HepG2 (cell line): ENCODE results near the gene RAC3. TPM values are rescaled to one million over a fixed set of nuclear protein-coding genes. Genes with fewer than 3 reads are reported as not detected.
A peak's percentile ranks its signal among the peaks of the same experiment; 100 is the strongest.

ENCODE experiments used
- FOXM1 ChIP-seq: sonication (generic); formaldehyde crosslinking; IDR thresholded peaks from 2 replicates; pipeline ENCODE4 v1.5.0; 2020; ENCODE audit warnings: missing genetic modification reagents
- GPN1 ChIP-seq: sonication (generic); formaldehyde crosslinking; IDR thresholded peaks from 2 replicates; pipeline ENCODE4 v1.5.1; 2020; ENCODE audit warnings: missing genetic modification reagents, borderline replicate concordance
- KMT2B ChIP-seq: IDR thresholded peaks from 2 replicates; pipeline ENCODE4 v1.6.1; 2016; ENCODE audit warnings: missing genetic modification reagents, missing compliant biosample characterization
- MAFF ChIP-seq: IDR thresholded peaks from 2 replicates; pipeline ENCODE4 v1.6.1; 2011; ENCODE audit warnings: low read depth, low read length, improper control_type of control experiment
- PHF21A ChIP-seq: sonication (generic); formaldehyde crosslinking; IDR thresholded peaks from 2 replicates; pipeline ENCODE4 v1.5.0; 2020; ENCODE audit warnings: mild to moderate bottlenecking, missing genetic modification reagents
- THAP11 ChIP-seq: IDR thresholded peaks from 2 replicates; pipeline ENCODE4 v1.6.1; 2016; ENCODE audit warnings: missing biosample characterization, missing genetic modification reagents
- ZNF34 ChIP-seq: sonication (generic); formaldehyde crosslinking; IDR thresholded peaks from 2 replicates; pipeline ENCODE4 v1.4.0; 2020; ENCODE audit warnings: mild to moderate bottlenecking, missing genetic modification reagents, borderline replicate concordance
- ZNF431 ChIP-seq: sonication (generic); formaldehyde crosslinking; IDR thresholded peaks from 2 replicates; pipeline ENCODE4 v1.9.0; 2022; ENCODE audit warnings: missing genetic modification reagents, low read depth, mild to moderate bottlenecking, borderline replicate concordance
- ZNF484 ChIP-seq: sonication (generic); formaldehyde crosslinking; IDR thresholded peaks from 2 replicates; pipeline ENCODE4 v1.5.1; 2020; ENCODE audit warnings: mild to moderate bottlenecking, low read depth, missing genetic modification reagents, borderline replicate concordance
- polyA plus RNA-seq, 8 experiments: library from polyadenylated mRNA; depleted of rRNA in 3 of 8; stranded (reverse) in 7 of 8; unstranded in 1 of 8; fragments of >200 nt; fragmentation: Illumina TruSeq in 4 of 8; extraction: Trizol in 4 of 8; gene quantifications; 2 replicates each; pipeline versions ENCODE4 v1.2.1 to v1.2.3, GENCODE V29; 2011 to 2016; ENCODE audit warnings: low read depth in 4 of 8, missing spikeins in 1 of 8, mixed read lengths in 1 of 8; ENCODE audit not compliant: insufficient read depth in 1 of 8
- total RNA-seq, 5 experiments: library from RNA; depleted of rRNA; stranded (reverse); fragments of >200 nt; fragmentation: Illumina TruSeq; extraction: Trizol; gene quantifications; 2 replicates each; pipeline ENCODE4 v1.2.3, GENCODE V29; 2016; ENCODE audit warnings: low read depth in 1 of 5
- TF ChIP-seq, protein P1 (sequence below): sonication (generic); formaldehyde crosslinking; IDR thresholded peaks from 2 replicates; pipeline ENCODE4 v1.5.0; 2020; ENCODE audit warnings: mild to moderate bottlenecking, missing genetic modification reagents
- TF ChIP-seq, protein P2 (sequence below): sonication (generic); formaldehyde crosslinking; IDR thresholded peaks from 2 replicates; pipeline ENCODE4 v1.4.0; 2020; ENCODE audit warnings: missing genetic modification reagents
- TF ChIP-seq, protein P3 (sequence below), 2 experiments: fragments of 450-650 bp in 1 of 2; sonication (generic) in 1 of 2; formaldehyde crosslinking; IDR thresholded peaks; 2 replicates each; pipeline versions ENCODE4 v1.5.0 to v1.8.0; 2020 to 2022; ENCODE audit warnings: mild to moderate bottlenecking in 1 of 2, missing genetic modification reagents in 1 of 2
- TF ChIP-seq, protein P4 (sequence below): sonication (generic); formaldehyde crosslinking; IDR thresholded peaks from 2 replicates; pipeline ENCODE4 v1.4.0; 2020; ENCODE audit warnings: missing genetic modification reagents
- TF ChIP-seq, protein P5 (sequence below): sonication (generic); formaldehyde crosslinking; IDR thresholded peaks from 2 replicates; pipeline ENCODE4 v1.5.0; 2020; ENCODE audit warnings: missing genetic modification reagents
- TF ChIP-seq, protein P6 (sequence below): sonication (generic); formaldehyde crosslinking; IDR thresholded peaks from 2 replicates; pipeline ENCODE4 v1.5.1; 2020; ENCODE audit warnings: missing genetic modification reagents, mild to moderate bottlenecking, borderline replicate concordance
- TF ChIP-seq, protein P7 (sequence below): IDR thresholded peaks from 2 replicates; pipeline ENCODE4 v1.6.1; 2016; ENCODE audit warnings: missing biosample characterization, missing genetic modification reagents, low read depth
- TF ChIP-seq, protein P8 (sequence below): sonication (generic); formaldehyde crosslinking; IDR thresholded peaks from 2 replicates; pipeline ENCODE4 v1.5.1; 2020; ENCODE audit warnings: missing genetic modification reagents, mild to moderate bottlenecking, borderline replicate concordance

The RAC3 gene
- total and polyA plus RNA-seq, 2 of the 13 experiments (the other 11 are each of a cell fraction or from before 2014, with no cell fraction given), result 10.5 to 21.3 TPM

DNA sequence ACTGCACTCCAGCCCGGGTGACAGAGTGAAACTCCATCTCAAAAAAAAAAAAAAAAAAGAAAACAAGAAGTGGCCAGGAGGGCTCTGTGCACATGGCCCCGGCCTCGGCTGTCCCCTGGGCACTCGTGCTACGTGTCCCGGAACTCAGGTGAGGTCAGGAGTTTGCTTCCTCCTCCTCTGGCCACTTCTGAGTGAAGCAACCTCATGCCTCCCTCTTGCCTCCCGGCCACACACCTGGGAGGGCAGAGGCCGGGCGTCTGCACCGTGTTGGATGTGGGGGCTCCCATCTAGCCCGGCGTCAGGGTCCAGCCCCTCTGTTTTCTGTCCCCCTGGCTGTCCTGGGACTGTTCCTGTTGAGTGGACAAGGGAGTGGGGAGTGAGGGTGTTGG is 31.9 kb upstream of the RAC3 start (continued):
- TF ChIP-seq KMT2B, result no peak
- TF ChIP-seq ZNF431 (CRISPR knock-in tag), result no peak
- TF ChIP-seq FOXM1, result no peak
- TF ChIP-seq, protein P1, sequence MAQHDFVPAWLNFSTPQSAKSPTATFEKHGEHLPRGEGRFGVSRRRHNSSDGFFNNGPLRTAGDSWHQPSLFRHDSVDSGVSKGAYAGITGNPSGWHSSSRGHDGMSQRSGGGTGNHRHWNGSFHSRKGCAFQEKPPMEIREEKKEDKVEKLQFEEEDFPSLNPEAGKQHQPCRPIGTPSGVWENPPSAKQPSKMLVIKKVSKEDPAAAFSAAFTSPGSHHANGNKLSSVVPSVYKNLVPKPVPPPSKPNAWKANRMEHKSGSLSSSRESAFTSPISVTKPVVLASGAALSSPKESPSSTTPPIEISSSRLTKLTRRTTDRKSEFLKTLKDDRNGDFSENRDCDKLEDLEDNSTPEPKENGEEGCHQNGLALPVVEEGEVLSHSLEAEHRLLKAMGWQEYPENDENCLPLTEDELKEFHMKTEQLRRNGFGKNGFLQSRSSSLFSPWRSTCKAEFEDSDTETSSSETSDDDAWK, result no peak
- no peak for TF ChIP-seq PHF21A
- TF ChIP-seq GPN1 (CRISPR knock-in tag), result no peak
- no peak for TF ChIP-seq MAFF
- no peak for TF ChIP-seq ZNF484 (CRISPR knock-in tag)
- no peak; the same call in 1 of the 2 replicates for TF ChIP-seq ZNF34 (CRISPR knock-in tag)
- TF ChIP-seq, protein P2, sequence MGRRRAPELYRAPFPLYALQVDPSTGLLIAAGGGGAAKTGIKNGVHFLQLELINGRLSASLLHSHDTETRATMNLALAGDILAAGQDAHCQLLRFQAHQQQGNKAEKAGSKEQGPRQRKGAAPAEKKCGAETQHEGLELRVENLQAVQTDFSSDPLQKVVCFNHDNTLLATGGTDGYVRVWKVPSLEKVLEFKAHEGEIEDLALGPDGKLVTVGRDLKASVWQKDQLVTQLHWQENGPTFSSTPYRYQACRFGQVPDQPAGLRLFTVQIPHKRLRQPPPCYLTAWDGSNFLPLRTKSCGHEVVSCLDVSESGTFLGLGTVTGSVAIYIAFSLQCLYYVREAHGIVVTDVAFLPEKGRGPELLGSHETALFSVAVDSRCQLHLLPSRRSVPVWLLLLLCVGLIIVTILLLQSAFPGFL (CRISPR knock-in tag), result no peak
- TF ChIP-seq, protein P3, sequence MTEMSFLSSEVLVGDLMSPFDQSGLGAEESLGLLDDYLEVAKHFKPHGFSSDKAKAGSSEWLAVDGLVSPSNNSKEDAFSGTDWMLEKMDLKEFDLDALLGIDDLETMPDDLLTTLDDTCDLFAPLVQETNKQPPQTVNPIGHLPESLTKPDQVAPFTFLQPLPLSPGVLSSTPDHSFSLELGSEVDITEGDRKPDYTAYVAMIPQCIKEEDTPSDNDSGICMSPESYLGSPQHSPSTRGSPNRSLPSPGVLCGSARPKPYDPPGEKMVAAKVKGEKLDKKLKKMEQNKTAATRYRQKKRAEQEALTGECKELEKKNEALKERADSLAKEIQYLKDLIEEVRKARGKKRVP (CRISPR knock-in tag; IDR thresholded peaks at IDR 0.05), result peak in 1 of 2 experiments; percentile 23; a peak in 1 of 4 replicates
- TF ChIP-seq, protein P4, sequence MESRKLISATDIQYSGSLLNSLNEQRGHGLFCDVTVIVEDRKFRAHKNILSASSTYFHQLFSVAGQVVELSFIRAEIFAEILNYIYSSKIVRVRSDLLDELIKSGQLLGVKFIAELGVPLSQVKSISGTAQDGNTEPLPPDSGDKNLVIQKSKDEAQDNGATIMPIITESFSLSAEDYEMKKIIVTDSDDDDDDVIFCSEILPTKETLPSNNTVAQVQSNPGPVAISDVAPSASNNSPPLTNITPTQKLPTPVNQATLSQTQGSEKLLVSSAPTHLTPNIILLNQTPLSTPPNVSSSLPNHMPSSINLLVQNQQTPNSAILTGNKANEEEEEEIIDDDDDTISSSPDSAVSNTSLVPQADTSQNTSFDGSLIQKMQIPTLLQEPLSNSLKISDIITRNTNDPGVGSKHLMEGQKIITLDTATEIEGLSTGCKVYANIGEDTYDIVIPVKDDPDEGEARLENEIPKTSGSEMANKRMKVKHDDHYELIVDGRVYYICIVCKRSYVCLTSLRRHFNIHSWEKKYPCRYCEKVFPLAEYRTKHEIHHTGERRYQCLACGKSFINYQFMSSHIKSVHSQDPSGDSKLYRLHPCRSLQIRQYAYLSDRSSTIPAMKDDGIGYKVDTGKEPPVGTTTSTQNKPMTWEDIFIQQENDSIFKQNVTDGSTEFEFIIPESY (CRISPR knock-in tag), result 0 out of 2 replicates have a peak, but pooled peaks have one; percentile 20
- TF ChIP-seq, protein P5, sequence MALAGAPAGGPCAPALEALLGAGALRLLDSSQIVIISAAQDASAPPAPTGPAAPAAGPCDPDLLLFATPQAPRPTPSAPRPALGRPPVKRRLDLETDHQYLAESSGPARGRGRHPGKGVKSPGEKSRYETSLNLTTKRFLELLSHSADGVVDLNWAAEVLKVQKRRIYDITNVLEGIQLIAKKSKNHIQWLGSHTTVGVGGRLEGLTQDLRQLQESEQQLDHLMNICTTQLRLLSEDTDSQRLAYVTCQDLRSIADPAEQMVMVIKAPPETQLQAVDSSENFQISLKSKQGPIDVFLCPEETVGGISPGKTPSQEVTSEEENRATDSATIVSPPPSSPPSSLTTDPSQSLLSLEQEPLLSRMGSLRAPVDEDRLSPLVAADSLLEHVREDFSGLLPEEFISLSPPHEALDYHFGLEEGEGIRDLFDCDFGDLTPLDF (CRISPR knock-in tag), result no peak
- TF ChIP-seq, protein P6, sequence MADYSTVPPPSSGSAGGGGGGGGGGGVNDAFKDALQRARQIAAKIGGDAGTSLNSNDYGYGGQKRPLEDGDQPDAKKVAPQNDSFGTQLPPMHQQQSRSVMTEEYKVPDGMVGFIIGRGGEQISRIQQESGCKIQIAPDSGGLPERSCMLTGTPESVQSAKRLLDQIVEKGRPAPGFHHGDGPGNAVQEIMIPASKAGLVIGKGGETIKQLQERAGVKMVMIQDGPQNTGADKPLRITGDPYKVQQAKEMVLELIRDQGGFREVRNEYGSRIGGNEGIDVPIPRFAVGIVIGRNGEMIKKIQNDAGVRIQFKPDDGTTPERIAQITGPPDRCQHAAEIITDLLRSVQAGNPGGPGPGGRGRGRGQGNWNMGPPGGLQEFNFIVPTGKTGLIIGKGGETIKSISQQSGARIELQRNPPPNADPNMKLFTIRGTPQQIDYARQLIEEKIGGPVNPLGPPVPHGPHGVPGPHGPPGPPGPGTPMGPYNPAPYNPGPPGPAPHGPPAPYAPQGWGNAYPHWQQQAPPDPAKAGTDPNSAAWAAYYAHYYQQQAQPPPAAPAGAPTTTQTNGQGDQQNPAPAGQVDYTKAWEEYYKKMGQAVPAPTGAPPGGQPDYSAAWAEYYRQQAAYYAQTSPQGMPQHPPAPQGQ (CRISPR knock-in tag), result no peak
- TF ChIP-seq, protein P7, sequence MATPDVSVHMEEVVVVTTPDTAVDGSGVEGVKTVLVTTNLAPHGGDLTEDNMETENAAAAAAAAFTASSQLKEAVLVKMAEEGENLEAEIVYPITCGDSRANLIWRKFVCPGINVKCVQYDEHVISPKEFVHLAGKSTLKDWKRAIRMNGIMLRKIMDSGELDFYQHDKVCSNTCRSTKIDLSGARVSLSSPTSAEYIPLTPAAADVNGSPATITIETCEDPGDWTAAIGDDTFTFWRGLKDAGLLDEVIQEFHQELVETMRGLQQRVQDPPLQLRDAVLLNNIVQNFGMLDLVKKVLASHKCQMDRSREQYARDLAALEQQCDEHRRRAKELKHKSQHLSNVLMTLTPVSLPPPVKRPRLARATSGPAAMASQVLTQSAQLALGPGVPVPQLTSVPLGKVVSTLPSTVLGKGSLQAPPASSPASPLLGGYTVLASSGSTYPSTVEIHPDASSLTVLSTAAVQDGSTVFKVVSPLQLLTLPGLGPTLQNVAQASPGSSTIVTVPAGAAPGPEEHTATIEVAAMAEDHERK (CRISPR knock-in tag), result no peak; the same call in 1 of the 2 replicates
- TF ChIP-seq, protein P8, sequence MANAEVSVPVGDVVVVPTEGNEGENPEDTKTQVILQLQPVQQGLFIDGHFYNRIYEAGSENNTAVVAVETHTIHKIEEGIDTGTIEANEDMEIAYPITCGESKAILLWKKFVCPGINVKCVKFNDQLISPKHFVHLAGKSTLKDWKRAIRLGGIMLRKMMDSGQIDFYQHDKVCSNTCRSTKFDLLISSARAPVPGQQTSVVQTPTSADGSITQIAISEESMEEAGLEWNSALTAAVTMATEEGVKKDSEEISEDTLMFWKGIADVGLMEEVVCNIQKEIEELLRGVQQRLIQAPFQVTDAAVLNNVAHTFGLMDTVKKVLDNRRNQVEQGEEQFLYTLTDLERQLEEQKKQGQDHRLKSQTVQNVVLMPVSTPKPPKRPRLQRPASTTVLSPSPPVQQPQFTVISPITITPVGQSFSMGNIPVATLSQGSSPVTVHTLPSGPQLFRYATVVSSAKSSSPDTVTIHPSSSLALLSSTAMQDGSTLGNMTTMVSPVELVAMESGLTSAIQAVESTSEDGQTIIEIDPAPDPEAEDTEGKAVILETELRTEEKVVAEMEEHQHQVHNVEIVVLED (CRISPR knock-in tag), result no peak
- no peak for TF ChIP-seq THAP11 (CRISPR knock-in tag)
